Activated naive CD8-positive, alpha-beta T cell (primary cell): ENCODE measurements around the gene CTSF.

Source experiments
- H3K27ac Mint-ChIP-seq: one replicate; pipeline ENCODE4 v1.8.0; 2021; ENCODE audit warnings: mixed read lengths
- H3K27me3 Mint-ChIP-seq: one replicate; pipeline ENCODE4 v1.8.0; 2021; ENCODE audit warnings: mixed read lengths
- H3K36me3 Mint-ChIP-seq: one replicate; pipeline ENCODE4 v1.8.0; 2021; ENCODE audit warnings: mixed read lengths
- H3K4me1 Mint-ChIP-seq: one replicate; pipeline ENCODE4 v1.8.0; 2021; ENCODE audit warnings: low read depth, mixed read lengths
- H3K4me3 Mint-ChIP-seq: one replicate; pipeline ENCODE4 v1.8.0; 2021; ENCODE audit warnings: mild to moderate bottlenecking, mixed read lengths
- H3K9me3 Mint-ChIP-seq: one replicate; pipeline ENCODE4 v1.8.0; 2021; ENCODE audit warnings: low read depth, mixed read lengths

CTSF gene

DNA sequence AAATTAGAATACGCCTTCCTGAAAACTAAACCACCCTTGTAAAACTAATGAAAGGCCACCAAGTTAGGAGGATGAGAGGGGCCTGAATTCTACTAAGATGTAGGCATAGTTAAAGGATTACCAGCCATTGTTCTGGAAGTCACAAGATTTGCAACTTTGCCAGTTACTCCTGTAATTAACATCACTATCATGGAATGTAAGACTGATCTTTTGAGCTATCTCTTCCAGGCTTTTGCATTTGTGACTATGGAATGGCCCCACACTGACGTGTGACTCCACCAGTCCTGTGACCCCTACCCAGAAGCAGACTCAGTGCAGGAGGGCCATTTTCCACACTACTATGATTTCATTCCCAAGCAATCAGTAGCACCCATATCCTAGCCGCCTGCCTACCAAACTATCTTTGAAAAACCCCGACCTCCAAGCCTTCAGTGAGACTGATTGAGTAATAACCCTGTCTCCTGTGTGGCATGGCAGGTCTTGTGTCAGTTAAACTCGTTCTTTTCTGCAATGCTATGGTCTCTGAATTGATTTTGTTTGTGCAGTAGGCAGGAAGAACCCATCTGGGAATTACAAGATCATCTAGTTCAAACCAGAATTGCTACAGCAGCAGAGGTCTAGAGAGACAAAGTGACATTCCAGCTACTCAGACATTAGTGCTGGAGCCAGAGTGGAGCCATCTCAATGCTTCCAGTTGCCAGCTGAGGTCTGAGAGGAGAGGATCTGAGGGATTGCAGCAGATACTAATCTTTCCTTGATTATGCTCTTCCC is 1.9 kb upstream of the CTSF start:
- no peak overlapping the region for H3K4me3 Mint-ChIP-seq
- H3K4me1 Mint-ChIP-seq: peaks cover 8% of the 10 kb centered on the region
- H3K9me3 Mint-ChIP-seq: no peaks in the 10 kb centered on the region
- no peaks in the 10 kb centered on the region for H3K36me3 Mint-ChIP-seq
- H3K27me3 Mint-ChIP-seq: no peaks in the 10 kb centered on the region
- H3K27ac Mint-ChIP-seq: no peak overlapping the region

- H3K4me3 Mint-ChIP-seq: peak overlapping the region; percentile 83
- no peak overlapping the region for H3K27ac Mint-ChIP-seq
- peaks cover 8% of the 10 kb centered on the region for H3K4me1 Mint-ChIP-seq
- no peaks in the 10 kb centered on the region for H3K9me3 Mint-ChIP-seq
- no peaks in the 10 kb centered on the region for H3K27me3 Mint-ChIP-seq
- H3K36me3 Mint-ChIP-seq: no peaks in the 10 kb centered on the region
Measured at GRCh38 chr11:66569076-66569475, 670 bp upstream of the CTSF start.

- Mint-ChIP-seq H3K36me3 (no peaks in the 10 kb centered on the region), H3K9me3 (no peaks in the 10 kb centered on the region), H3K4me1 (peaks cover 8% of the 10 kb centered on the region), H3K27me3 (no peaks in the 10 kb centered on the region), H3K27ac (no peak overlapping the region), H3K4me3 (peak overlapping the region; percentile 78)
Measured at GRCh38 chr11:66567787-66568123, 651 bp downstream of the CTSF start.

- no peaks in the 10 kb centered on the region for H3K27me3 Mint-ChIP-seq
- no peak overlapping the region for H3K27ac Mint-ChIP-seq
- H3K4me3 Mint-ChIP-seq: peak overlapping the region; percentile 17
- H3K9me3 Mint-ChIP-seq: no peaks in the 10 kb centered on the region
- peaks cover 8% of the 10 kb centered on the region for H3K4me1 Mint-ChIP-seq
- H3K36me3 Mint-ChIP-seq: no peaks in the 10 kb centered on the region
Measured at GRCh38 chr11:66566221-66566620, 2.2 kb downstream of the CTSF start.

- H3K36me3 Mint-ChIP-seq: no peaks in the 10 kb centered on the region
- peaks cover 8% of the 10 kb centered on the region for H3K4me1 Mint-ChIP-seq
- H3K27me3 Mint-ChIP-seq: no peaks in the 10 kb centered on the region
- no peak overlapping the region for H3K4me3 Mint-ChIP-seq
- H3K9me3 Mint-ChIP-seq: no peaks in the 10 kb centered on the region
- H3K27ac Mint-ChIP-seq: no peak overlapping the region
Measured at GRCh38 chr11:66564984-66565383, 3.4 kb downstream of the CTSF start.

- H3K36me3 Mint-ChIP-seq: no peaks in the 10 kb centered on the region
- H3K4me1 Mint-ChIP-seq: peaks cover 8% of the 10 kb centered on the region
- H3K27me3 Mint-ChIP-seq: no peaks in the 10 kb centered on the region
- no peak overlapping the region for H3K4me3 Mint-ChIP-seq
- H3K9me3 Mint-ChIP-seq: no peaks in the 10 kb centered on the region
- no peak overlapping the region for H3K27ac Mint-ChIP-seq
Measured at GRCh38 chr11:66564538-66564937, 3.9 kb downstream of the CTSF start.

DNA sequence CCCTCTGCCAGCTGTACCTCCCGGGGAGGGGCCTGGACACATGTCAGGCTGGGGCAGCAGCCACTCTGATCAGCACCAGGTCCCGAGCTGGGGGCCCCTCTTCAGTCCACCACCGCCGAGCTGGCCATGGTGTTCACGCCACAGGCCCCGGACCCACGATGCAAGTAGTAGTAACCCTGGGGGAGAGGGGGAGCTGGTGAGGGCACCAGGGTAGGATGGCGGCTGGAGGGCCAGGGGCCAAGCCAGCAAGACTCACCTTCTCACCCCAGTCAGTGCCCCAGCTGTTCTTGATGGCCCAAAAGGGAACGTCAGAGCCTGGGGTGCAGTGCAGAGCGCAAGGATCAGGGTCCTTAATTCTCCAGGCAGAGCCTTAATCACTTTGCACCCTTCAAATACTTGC is 4.6 kb downstream of the CTSF start:
- H3K27me3 Mint-ChIP-seq: no peaks in the 10 kb centered on the region
- H3K27ac Mint-ChIP-seq: no peak overlapping the region
- H3K9me3 Mint-ChIP-seq: no peaks in the 10 kb centered on the region
- H3K36me3 Mint-ChIP-seq: no peaks in the 10 kb centered on the region
- peaks cover 10% of the 10 kb centered on the region for H3K4me1 Mint-ChIP-seq
- no peak overlapping the region for H3K4me3 Mint-ChIP-seq

GRCh38 chr11:66562907-66563583 is 5.4 kb downstream of the CTSF start:
- peaks cover 3% of the 10 kb centered on the region for H3K27me3 Mint-ChIP-seq
- H3K4me3 Mint-ChIP-seq: no peak overlapping the region
- no peak overlapping the region for H3K27ac Mint-ChIP-seq

GRCh38 chr11:66562275-66562674 is 6.1 kb downstream of the CTSF start:
- H3K27ac Mint-ChIP-seq: no peak overlapping the region
- H3K27me3 Mint-ChIP-seq: peaks cover 4% of the 10 kb centered on the region
- H3K4me1 Mint-ChIP-seq: peaks cover 7% of the 10 kb centered on the region
- no peaks in the 10 kb centered on the region for H3K36me3 Mint-ChIP-seq
- no peaks in the 10 kb centered on the region for H3K9me3 Mint-ChIP-seq
- no peak overlapping the region for H3K4me3 Mint-ChIP-seq

More at GRCh38 chr11:66562907-66563583, 5.4 kb downstream of the CTSF start:
- Mint-ChIP-seq H3K36me3 (no peaks in the 10 kb centered on the region), H3K9me3 (no peaks in the 10 kb centered on the region), H3K4me1 (peaks cover 11% of the 10 kb centered on the region)

GRCh38 chr11:66561975-66562248 is 6.5 kb downstream of the CTSF start:
- Mint-ChIP-seq H3K27me3 (peaks cover 6% of the 10 kb centered on the region), H3K36me3 (no peaks in the 10 kb centered on the region), H3K4me3 (no peak overlapping the region), H3K9me3 (no peaks in the 10 kb centered on the region), H3K27ac (no peak overlapping the region), H3K4me1 (peaks cover 5% of the 10 kb centered on the region)

DNA sequence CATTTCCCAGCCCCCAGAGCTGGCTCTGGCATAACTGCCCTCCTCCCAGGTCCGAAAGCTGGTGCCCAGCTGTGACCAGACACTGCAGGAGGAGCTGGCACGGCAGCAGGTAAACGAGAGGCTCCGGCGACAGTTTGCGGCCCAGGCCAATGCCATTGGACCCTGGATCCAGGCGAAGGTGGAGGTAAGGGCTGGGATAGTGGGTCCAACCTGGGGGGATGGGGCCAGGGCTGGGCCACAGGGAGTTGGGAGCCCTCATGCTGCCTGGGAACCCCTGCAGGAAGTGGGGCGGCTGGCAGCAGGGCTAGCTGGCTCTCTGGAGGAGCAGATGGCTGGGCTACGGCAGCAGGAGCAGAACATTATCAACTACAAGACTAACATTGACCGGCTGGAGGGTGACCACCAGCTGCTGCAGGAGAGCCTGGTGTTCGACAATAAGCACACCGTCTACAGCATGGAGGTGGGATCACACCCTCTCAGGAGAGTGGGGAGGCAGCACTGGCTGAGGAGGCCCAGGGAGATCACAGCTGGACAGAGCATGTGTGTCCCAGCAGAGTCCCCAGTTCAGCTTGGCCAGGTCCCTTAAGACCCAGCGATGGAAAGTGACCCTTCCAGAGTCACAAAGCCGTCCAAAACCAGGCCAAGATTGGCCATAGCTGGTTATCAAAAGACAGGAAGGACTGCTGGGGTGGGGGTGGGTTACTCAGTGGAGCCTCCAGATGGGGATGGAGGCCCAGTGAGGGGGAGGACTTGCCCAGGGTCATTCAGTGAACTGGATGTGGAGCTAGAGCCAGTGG is 7.0 kb downstream of the CTSF start:
- Mint-ChIP-seq H3K27ac (no peak overlapping the region), H3K27me3 (peaks cover 6% of the 10 kb centered on the region), H3K9me3 (no peaks in the 10 kb centered on the region), H3K4me3 (no peak overlapping the region), H3K4me1 (peaks cover 5% of the 10 kb centered on the region), H3K36me3 (no peaks in the 10 kb centered on the region)

GRCh38 chr11:66559866-66560676 is 8.3 kb downstream of the CTSF start:
- no peaks in the 10 kb centered on the region for H3K36me3 Mint-ChIP-seq
- peaks cover 5% of the 10 kb centered on the region for H3K4me1 Mint-ChIP-seq
- no peak overlapping the region for H3K27ac Mint-ChIP-seq
- H3K9me3 Mint-ChIP-seq: no peaks in the 10 kb centered on the region
- H3K4me3 Mint-ChIP-seq: no peak overlapping the region
- H3K27me3 Mint-ChIP-seq: peaks cover 6% of the 10 kb centered on the region

- Mint-ChIP-seq H3K4me1 (peaks cover 5% of the 10 kb centered on the region), H3K27me3 (peaks cover 6% of the 10 kb centered on the region), H3K36me3 (no peaks in the 10 kb centered on the region), H3K27ac (no peak overlapping the region), H3K4me3 (peak overlapping the region; percentile 38), H3K9me3 (no peaks in the 10 kb centered on the region)
Measured at GRCh38 chr11:66559142-66559865, 9.1 kb downstream of the CTSF start.

- no peaks in the 10 kb centered on the region for H3K9me3 Mint-ChIP-seq
- H3K4me3 Mint-ChIP-seq: no peak overlapping the region
- H3K27ac Mint-ChIP-seq: no peak overlapping the region
- H3K4me1 Mint-ChIP-seq: peaks cover 5% of the 10 kb centered on the region
- peaks cover 6% of the 10 kb centered on the region for H3K27me3 Mint-ChIP-seq
- no peaks in the 10 kb centered on the region for H3K36me3 Mint-ChIP-seq
Measured at GRCh38 chr11:66557733-66558326, 10.6 kb downstream of the CTSF start.
